Measurements from ENCODE around the gene SLCO2B1.
A peak's percentile ranks its signal among the peaks of the same experiment; 100 is the strongest.

SLCO2B1 gene

DNA sequence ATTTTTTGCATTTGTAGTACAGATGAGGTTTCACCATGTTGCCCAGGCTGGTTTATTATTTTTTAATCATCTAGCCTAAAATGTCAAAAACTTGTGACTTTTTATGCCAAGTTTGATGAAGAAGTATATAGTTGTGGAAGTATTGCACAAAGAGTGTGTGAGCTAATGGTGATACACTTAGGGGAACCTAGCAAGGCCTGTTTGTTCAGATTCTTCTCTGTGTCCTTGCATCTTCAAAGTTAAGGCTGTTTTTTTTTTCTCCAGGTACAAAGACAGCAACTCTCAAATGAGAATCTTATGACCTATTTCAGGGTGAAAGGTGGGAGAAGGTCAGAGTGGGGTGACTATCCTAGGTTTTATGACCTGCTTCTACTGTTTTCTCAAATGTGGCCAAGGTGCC is 7.3 kb downstream of the SLCO2B1 start:
- Histone ChIP-seq H3K36me3 (peaks cover 0 to 100% (median 0%) of the 10 kb centered on the region in 11 experiments; a peak in 6 of 22 replicates), H3K4me2 (peak overlapping the region in 6 of 11 experiments; percentile 93 to 100 (median 98); a peak in 13 of 22 replicates), H3K9ac (peak overlapping the region in 1 of 11 experiments; percentile 64; a peak in 1 of 22 replicates), H3K4me3 (peak overlapping the region in 2 of 10 experiments; percentile 9 to 33; a peak in 1 of 20 replicates), H4K20me1 (peaks cover 0 to 100% (median 0%) of the 10 kb centered on the region in 11 experiments; a peak in 6 of 22 replicates), H3K27ac (no peak overlapping the region), H3K27me3 (no peaks in the 10 kb centered on the region), H3K4me1 (peaks cover 65 to 100% (median 70%) of the 10 kb centered on the region in 10 experiments), H3K9me3 (replicated peaks in 1 of 11) (peaks cover 0 to 12% (median 0%) of the 10 kb centered on the region in 11 experiments; a peak in 6 of 22 replicates)
- no peak for TF ChIP-seq Cebpa-rat (IDR thresholded peaks at IDR 0.05)

DNA sequence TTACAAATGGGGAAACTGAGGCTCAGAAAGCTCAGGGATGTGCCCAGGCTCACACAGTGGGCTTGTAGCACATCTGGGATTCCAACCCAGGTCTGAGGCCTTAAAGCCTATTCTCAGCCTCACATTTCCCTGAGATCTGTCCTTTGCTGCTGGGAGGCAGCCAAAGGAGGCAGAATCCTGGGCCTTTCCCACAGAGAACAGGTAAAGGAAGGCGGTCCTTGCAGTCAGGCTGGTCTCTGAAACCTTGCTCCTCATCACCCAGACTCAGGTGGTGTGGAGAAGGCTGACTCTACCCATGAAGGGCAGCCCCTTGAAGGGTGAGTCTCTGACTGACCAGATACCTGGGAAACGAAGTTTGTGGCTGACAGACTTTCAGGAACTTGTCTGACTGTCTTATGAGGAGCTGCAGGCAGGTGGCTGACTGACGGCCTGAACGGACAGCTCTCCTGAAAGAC is 7.8 kb downstream of the SLCO2B1 start:
- Histone ChIP-seq H3K4me1 (peaks cover 65 to 100% (median 70%) of the 10 kb centered on the region in 10 experiments), H3K27ac (peak overlapping the region in 4 of 11 experiments; percentile 43 to 73 (median 61); a peak in 7 of 22 replicates)
- no peak for TF ChIP-seq Cebpa-rat (IDR thresholded peaks at IDR 0.05)

DNA sequence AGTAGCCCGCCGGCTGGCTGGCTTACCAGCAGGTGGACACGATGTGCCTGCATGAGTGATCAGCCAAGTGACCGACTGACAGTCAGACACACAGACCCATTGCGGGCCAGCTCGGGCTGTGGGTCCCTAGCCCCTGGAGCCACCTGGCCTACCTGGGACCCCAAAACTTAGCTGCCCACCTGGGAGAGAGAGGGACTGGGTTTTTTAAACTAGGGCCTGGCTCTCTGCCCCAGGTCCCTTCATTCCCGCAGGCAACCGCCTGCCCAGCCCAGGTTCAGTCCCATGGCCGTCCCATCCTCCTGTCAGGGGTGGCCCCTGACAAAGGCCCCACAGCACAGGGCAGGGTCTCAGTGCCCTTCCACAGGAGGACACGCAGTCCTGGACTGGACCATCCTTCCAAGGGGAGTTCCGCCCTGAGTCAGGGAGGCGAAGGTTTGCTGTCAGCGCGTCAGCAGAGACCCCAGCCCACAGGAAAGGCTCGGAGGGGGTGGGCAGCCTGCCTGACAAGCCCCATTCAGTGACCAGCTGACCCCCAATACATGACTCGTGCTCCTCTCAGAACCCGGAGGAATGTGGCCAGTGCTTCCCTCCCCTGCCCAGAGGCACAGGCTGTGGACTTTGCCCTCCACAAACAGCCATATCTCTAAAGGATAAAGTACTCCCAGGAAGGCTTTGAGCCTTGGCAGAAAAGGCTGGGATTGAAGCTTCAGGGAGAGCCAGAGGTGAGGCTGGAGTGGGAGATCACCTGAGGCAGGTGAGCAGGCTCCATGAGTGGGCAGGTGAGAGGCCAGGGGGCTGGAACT is 8.4 kb downstream of the SLCO2B1 start:
- Histone ChIP-seq H3K4me3 (peak overlapping the region in 6 of 10 experiments; percentile 2 to 33 (median 25); a peak in 9 of 20 replicates), H3K9me3 (replicated peaks in 1 of 11) (peaks cover 0 to 12% (median 0%) of the 10 kb centered on the region in 11 experiments; a peak in 6 of 22 replicates), H3K27ac (peak overlapping the region; percentile 22 to 73 (median 44)), H3K4me2 (peak overlapping the region; percentile 84 to 100 (median 95)), H4K20me1 (peaks cover 0 to 100% (median 0%) of the 10 kb centered on the region in 11 experiments; a peak in 6 of 22 replicates), H3K36me3 (peaks cover 0 to 100% (median 0%) of the 10 kb centered on the region in 11 experiments; a peak in 6 of 22 replicates), H3K4me1 (peaks cover 70 to 100% (median 73%) of the 10 kb centered on the region in 10 experiments), H3K9ac (peak overlapping the region in 8 of 11 experiments; percentile 3 to 65 (median 28); a peak in 11 of 22 replicates), H3K27me3 (no peaks in the 10 kb centered on the region)
- TF ChIP-seq Cebpa-rat (IDR thresholded peaks at IDR 0.05) = no peak

More for the DNA sequence above, 7.8 kb downstream of the SLCO2B1 start:
- Histone ChIP-seq H3K27me3 (no peaks in the 10 kb centered on the region), H3K9me3 (replicated peaks in 1 of 11) (peaks cover 0 to 12% (median 0%) of the 10 kb centered on the region in 11 experiments; a peak in 6 of 22 replicates), H3K4me2 (peak overlapping the region; percentile 84 to 100 (median 95)), H3K36me3 (peaks cover 0 to 100% (median 0%) of the 10 kb centered on the region in 11 experiments; a peak in 6 of 22 replicates), H3K9ac (peak overlapping the region in 2 of 11 experiments; percentile 64 to 65; a peak in 3 of 22 replicates), H4K20me1 (peaks cover 0 to 100% (median 0%) of the 10 kb centered on the region in 11 experiments; a peak in 6 of 22 replicates), H3K4me3 (peak overlapping the region in 2 of 10 experiments; percentile 33; a peak in 2 of 20 replicates)

DNA sequence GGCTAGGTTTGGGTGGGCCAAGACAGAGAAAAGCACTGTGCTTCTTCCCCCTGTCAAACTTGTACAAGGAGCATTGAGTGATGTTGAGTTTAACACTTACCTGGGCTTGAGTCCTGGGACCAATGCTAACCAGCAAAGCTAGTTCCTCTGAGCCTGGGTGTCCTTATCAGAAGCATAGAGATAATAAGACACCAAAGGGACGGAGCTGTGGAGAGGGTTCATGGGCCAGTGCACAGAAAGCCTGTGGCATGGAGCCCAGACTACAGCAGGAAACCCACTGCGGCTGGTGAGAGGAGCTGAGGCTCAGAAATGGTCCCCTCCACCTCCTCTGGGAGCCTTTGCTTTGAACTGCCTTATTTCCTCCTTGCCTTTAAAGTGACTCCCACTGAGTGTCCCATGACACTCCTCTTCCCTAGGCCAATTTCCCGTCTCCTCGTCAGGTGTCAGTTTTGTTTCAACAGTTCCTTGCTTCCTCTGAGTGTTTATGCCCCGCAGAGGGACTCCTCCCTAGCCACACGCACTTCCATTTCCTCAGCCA is 9.4 kb downstream of the SLCO2B1 start:
- Histone ChIP-seq H3K27ac (peak overlapping the region; percentile 22 to 73 (median 54); a peak in 20 of 22 replicates), H3K9ac (peak overlapping the region in 7 of 11 experiments; percentile 10 to 65 (median 29); a peak in 8 of 22 replicates), H3K4me1 (peaks cover 69 to 100% (median 73%) of the 10 kb centered on the region in 10 experiments), H3K36me3 (peaks cover 0 to 100% (median 0%) of the 10 kb centered on the region in 11 experiments; a peak in 6 of 22 replicates), H3K9me3 (replicated peaks in 1 of 11) (peaks cover 0 to 12% (median 0%) of the 10 kb centered on the region in 11 experiments; a peak in 6 of 22 replicates), H3K4me2 (peak overlapping the region; percentile 84 to 100 (median 95)), H3K4me3 (peak overlapping the region in 6 of 10 experiments; percentile 2 to 33 (median 30); a peak in 10 of 20 replicates), H3K27me3 (no peaks in the 10 kb centered on the region), H4K20me1 (peaks cover 0 to 100% (median 0%) of the 10 kb centered on the region in 11 experiments; a peak in 6 of 22 replicates)
- TF ChIP-seq Cebpa-rat (IDR thresholded peaks at IDR 0.05) = no peak

DNA sequence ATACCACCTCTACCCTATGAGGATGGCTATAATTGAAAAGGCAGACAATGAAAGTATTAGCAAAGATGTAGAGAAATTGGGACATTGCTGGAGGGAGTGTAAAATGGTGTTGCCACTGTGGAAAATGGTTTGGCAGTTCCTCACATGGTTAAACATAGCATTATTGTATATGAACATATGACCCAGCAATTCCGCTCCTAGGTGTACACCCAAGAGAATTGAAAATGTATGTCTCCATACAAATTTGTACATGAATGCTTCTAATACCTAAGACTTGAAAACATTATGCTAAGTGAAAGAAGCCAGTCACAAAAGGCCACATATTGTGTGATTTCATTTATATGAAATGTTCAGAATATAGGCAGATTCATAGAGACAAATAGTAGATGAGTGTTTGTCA is 10.0 kb downstream of the SLCO2B1 start:
- peaks cover 68 to 100% (median 75%) of the 10 kb centered on the region in 10 experiments for H3K4me1 ChIP-seq
- peaks cover 0 to 12% (median 0%) of the 10 kb centered on the region in 11 experiments; a peak in 6 of 22 replicates for H3K9me3 ChIP-seq (replicated peaks in 1 of 11)
- peak overlapping the region in 3 of 11 experiments; percentile 6 to 54 (median 10); a peak in 2 of 22 replicates for H3K9ac ChIP-seq
- peaks cover 0 to 100% (median 0%) of the 10 kb centered on the region in 11 experiments; a peak in 6 of 22 replicates for H3K36me3 ChIP-seq
- H3K27ac ChIP-seq = peak overlapping the region in 9 of 11 experiments; percentile 29 to 73 (median 56); a peak in 14 of 22 replicates
- H3K4me2 ChIP-seq = peak overlapping the region; percentile 84 to 100 (median 95)
- H3K27me3 ChIP-seq = no peaks in the 10 kb centered on the region
- H3K4me3 ChIP-seq = peak overlapping the region in 3 of 10 experiments; percentile 7 to 33 (median 32); a peak in 2 of 20 replicates
- peaks cover 0 to 100% (median 0%) of the 10 kb centered on the region in 11 experiments; a peak in 6 of 22 replicates for H4K20me1 ChIP-seq
- TF ChIP-seq Cebpa-rat (IDR thresholded peaks at IDR 0.05) = no peak

DNA sequence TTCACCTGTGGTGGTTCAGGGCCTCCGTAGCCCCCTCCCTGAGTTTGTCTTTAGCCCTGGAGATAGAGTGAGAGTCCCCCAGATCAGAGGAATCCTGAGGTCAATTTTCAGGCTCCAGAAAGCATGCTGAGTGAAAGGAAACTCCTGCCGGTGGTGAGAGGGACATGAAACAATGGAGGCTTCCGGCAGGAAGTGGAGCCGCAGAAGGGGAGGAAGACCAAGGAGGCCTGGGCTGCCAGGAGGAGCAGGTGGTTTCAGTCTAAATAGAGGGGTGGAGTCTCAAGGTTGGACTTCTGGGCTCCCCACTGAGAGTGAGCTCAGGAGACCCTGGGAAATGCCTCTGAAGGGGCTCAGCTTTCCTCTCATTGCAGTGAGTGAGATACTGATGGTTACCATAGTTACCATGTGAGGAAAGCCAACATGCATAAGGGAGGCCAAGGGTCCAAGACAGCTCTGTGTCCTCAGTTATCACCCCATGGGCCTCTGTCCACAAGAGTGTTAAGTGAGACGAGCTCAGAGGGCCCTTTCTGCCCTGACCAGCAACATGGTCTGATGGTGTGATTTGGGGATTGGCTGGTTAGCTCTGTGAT is 10.7 kb downstream of the SLCO2B1 start:
- H3K9ac ChIP-seq = peak overlapping the region in 4 of 11 experiments; percentile 6 to 54 (median 43); a peak in 2 of 22 replicates
- peaks cover 0 to 97% (median 0%) of the 10 kb centered on the region in 11 experiments; a peak in 5 of 22 replicates for H4K20me1 ChIP-seq
- no peak for TF ChIP-seq Cebpa-rat (IDR thresholded peaks at IDR 0.05)
- peaks cover 0 to 100% (median 0%) of the 10 kb centered on the region in 11 experiments; a peak in 6 of 22 replicates for H3K36me3 ChIP-seq
- H3K9me3 ChIP-seq (replicated peaks in 1 of 11) = peaks cover 0 to 12% (median 0%) of the 10 kb centered on the region in 11 experiments; a peak in 6 of 22 replicates
- H3K27ac ChIP-seq = peak overlapping the region in 10 of 11 experiments; percentile 7 to 73 (median 55); a peak in 16 of 22 replicates
- H3K27me3 ChIP-seq = no peaks in the 10 kb centered on the region
- peaks cover 69 to 99% (median 77%) of the 10 kb centered on the region in 10 experiments for H3K4me1 ChIP-seq
- H3K4me3 ChIP-seq = peak overlapping the region in 8 of 10 experiments; percentile 1 to 39 (median 22); a peak in 7 of 20 replicates
- H3K4me2 ChIP-seq = peak overlapping the region; percentile 84 to 100 (median 95)

DNA sequence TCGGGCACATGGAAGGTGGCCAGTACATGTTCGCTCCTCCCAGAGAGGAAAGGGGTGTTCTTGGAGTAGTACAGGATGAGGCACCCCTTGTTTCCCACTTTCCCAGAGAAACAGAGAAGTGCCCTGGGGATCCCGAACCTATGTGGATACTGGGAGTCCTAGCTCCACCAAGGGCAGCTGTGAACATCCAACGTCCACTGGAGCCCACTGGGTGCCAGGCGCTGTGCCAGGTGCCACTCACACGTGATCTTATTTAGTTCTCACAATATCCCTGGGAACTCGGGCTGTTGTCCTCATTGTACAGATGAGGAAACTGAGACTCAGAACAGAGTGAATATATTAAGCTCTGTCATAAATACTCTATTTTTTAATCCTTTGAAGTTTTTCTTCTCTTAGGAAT is 12.0 kb downstream of the SLCO2B1 start:
- TF ChIP-seq Cebpa-rat (IDR thresholded peaks at IDR 0.05) = no peak
- Histone ChIP-seq H3K4me1 (peaks cover 76 to 99% (median 84%) of the 10 kb centered on the region in 10 experiments), H3K4me3 (no peak overlapping the region), H3K36me3 (peaks cover 0 to 100% (median 0%) of the 10 kb centered on the region in 11 experiments; a peak in 6 of 22 replicates), H4K20me1 (peaks cover 0 to 94% (median 0%) of the 10 kb centered on the region in 11 experiments; a peak in 4 of 22 replicates), H3K27me3 (no peaks in the 10 kb centered on the region), H3K4me2 (peak overlapping the region; percentile 84 to 100 (median 95)), H3K9me3 (replicated peaks in 1 of 11) (peaks cover 0 to 12% (median 0%) of the 10 kb centered on the region in 11 experiments; a peak in 6 of 22 replicates), H3K27ac (peak overlapping the region in 3 of 11 experiments; percentile 56 to 60 (median 58); a peak in 4 of 22 replicates), H3K9ac (peak overlapping the region in 3 of 11 experiments; percentile 48 to 61 (median 54); a peak in 1 of 22 replicates)
